GM19438 (cell line): ENCODE results near the gene GATA2.

Source experiments
- ATAC-seq: cut with Tn5 transposase; IDR thresholded peaks from one replicate; pipeline ENCODE4 v1.9.1; 2021; ENCODE audit warnings: low read depth; ENCODE audit not compliant: unreplicated experiment

The GATA2 gene

GRCh38 chr3:128488991-128489673 is 3.9 kb downstream of the GATA2 start:
- no peak for ATAC-seq

GRCh38 chr3:128488636-128488990 is 4.4 kb downstream of the GATA2 start:
- ATAC-seq, result no peak

GRCh38 chr3:128487813-128488635 is 5.0 kb downstream of the GATA2 start:
- ATAC-seq, result no peak

GRCh38 chr3:128487538-128487812 is 5.5 kb downstream of the GATA2 start:
- no peak for ATAC-seq

GRCh38 chr3:128486681-128487537 is 6.1 kb downstream of the GATA2 start:
- no peak for ATAC-seq

- ATAC-seq, result no peak
These were observed 6.8 kb downstream of the GATA2 start for GRCh38 chr3:128486205-128486628.

- ATAC-seq, result no peak
These were observed 7.5 kb downstream of the GATA2 start for GRCh38 chr3:128485282-128486204.

- ATAC-seq, result no peak
These were observed 8.4 kb downstream of the GATA2 start for GRCh38 chr3:128484404-128485281.

- no peak for ATAC-seq
These were observed 9.2 kb downstream of the GATA2 start for GRCh38 chr3:128483657-128484403.

GRCh38 chr3:128482666-128483656 is 10.0 kb downstream of the GATA2 start:
- no peak for ATAC-seq

GRCh38 chr3:128482175-128482574 is 10.8 kb downstream of the GATA2 start:
- no peak for ATAC-seq

GRCh38 chr3:128481438-128481942 is 11.5 kb downstream of the GATA2 start:
- ATAC-seq, result no peak

GRCh38 chr3:128480717-128481437 is 12.1 kb downstream of the GATA2 start:
- ATAC-seq, result no peak

GRCh38 chr3:128480278-128480677 is 12.7 kb downstream of the GATA2 start:
- no peak for ATAC-seq

GRCh38 chr3:128479558-128480086 is 13.4 kb downstream of the GATA2 start:
- ATAC-seq, result no peak
